GM12892 (cell line): ENCODE measurements around the gene ITGB5.
"Not testable (repeated sequence)": the region's sequence is repeated elsewhere in the genome, so short reads cannot be mapped to it uniquely, and the experiment has no call there.

Source experiments
- DNase-seq: peaks from one replicate; pipeline ENCODE4 v3.0.0; 2011; ENCODE audit not compliant: insufficient read length
- FAIRE-seq: peaks from 2 replicates; lab custom pipeline; 2011; peaks lifted over from hg19 to GRCh38; lab: Jason Lieb, UNC
- POLR2A ChIP-seq: IDR thresholded peaks from 2 replicates; pipeline ENCODE4 v1.6.1; 2011; ENCODE audit warnings: low read depth, low read length, control low read depth
- POLR2AphosphoS5 ChIP-seq: IDR thresholded peaks from 2 replicates; pipeline ENCODE4 v1.6.1; 2011; ENCODE audit warnings: low read depth, low read length, control low read depth
- TAF1 ChIP-seq: IDR thresholded peaks from 2 replicates; pipeline ENCODE4 v1.6.1; 2011; ENCODE audit warnings: low read depth, mild to moderate bottlenecking, control low read depth, low read length, borderline replicate concordance

Gene ITGB5

DNA sequence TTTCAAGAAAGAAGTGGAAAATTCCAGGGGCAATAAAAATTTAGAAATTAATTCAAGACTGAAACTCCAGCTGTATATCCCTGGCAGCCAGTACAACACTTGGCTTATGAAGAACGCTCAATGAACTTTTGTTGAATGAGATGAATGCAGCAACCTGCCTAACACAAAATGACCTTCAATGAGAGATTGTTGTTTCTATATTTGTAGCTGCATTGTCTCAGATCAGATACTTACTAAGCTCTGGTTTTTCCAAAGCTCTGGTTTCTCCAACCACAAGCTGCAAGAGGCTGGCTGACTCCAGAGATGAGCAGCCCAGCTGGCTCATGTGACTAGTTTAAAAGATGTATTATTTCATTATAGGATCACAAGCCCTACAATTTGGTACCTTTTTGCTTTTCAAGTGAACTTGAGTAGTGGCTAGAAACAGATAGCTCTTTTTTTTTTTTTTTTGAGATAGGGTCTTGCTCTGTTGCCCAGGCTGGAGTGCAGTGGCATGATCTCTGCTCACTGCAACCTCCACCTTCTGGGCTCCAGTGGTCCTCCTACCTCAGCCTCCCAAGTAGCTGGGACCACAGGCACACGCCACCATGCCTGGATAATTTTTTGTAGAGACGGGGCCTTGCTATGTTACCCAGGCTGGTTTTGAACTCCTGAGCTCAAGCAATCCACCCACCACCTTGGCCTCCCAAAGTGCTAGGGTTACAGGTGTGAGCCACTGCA, 99.5 kb downstream of the ITGB5 start:
- no peak for FAIRE-seq
- no peak for TF ChIP-seq POLR2A
- TF ChIP-seq POLR2AphosphoS5 = no peak
- TF ChIP-seq TAF1 = no peak
- DNase-seq = no peak

DNA sequence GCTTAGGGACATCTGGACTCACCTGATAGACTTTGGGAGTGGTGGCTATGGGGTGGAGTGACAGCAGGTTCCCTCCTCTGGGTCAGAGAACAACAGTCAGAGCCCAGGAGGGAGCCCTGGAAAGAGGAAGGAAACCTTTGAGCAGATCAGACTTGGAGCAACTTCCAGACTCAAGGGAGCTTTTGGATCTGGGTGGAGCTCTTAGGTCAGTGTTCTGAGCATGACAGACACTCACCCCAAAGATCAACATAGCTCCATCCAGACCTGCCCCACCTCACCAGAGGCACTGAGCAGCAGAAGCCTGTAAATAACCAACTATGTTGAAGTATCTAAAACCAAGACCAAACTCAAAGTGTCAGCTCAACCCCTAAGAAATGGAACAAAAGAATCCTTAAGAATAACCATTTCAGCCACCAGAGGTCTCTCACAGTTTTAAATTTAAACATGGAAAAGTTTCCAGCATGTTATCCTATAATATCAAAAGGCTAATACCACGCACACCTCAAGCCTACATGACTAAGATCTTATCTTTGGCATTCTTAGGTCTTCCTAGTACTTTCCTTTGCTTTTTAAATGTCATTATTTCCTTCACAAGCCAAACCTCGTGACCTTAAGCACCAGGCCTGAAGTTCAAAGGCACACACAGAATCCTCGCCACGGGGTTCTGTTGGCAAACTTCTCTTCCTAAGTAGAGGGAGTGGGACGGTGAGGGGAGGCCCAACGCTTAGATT, 100.5 kb downstream of the ITGB5 start:
- FAIRE-seq = no peak
- DNase-seq = no peak
- TF ChIP-seq POLR2A (no peak), POLR2AphosphoS5 (no peak), TAF1 (no peak)

DNA sequence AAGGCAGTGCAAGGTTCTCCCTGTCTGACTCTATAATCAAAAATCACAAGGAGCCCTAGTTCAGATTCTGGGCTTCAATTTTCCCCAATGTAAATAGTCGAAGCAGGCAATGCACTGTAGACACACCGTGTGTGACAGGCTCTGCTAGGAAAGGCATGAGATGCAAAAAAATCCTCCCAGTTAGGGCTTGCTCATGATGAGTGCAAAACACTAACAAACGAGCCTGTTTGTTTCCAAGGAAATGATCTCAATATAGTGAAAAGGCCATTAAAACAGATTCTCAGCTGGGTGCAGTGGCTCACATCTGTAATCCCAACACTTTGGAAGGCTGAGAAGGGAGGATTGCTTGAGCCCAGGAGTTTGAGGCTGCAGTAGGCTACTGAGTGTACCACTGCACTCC, 101.2 kb downstream of the ITGB5 start:
- TF ChIP-seq POLR2AphosphoS5 (no peak), POLR2A (no peak), TAF1 (no peak)
- no peak for FAIRE-seq
- no peak for DNase-seq

DNA sequence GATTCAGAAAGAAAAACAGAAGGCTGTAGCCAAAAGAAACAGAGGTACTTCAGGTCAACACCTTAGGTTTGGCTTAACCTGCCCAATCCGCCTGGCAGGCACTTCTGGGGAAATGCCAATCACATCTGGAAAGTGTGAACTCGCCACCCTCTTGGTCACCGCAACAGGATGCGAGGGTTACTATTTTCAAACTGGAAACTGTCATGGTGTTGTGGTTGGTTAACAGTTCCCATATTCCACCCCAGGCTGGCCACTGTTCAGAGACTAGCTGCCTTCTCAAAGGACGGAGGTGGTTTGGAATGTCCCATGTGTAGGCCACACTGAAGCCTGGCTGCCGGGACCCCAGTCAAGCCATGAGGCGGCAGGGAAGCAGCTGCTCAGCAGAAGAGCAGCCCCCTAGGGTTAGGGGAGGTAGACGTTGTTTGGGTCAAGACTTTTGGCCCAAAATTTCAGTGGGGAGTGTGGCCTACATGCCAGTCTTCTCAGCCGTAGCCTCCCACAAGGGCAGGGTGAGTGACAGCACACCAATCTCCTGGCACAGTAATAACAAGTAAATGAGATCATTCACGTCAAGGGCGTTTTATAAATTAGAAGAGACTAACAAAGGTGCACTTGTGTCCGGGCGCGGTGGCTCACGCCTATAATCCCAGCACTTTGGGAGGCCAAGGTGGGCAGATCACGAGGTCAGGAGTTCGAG, 102.3 kb downstream of the ITGB5 start:
- no peak for DNase-seq
- peak; percentile 21 for FAIRE-seq
- no peak for TF ChIP-seq POLR2A
- TF ChIP-seq TAF1 = no peak

DNA sequence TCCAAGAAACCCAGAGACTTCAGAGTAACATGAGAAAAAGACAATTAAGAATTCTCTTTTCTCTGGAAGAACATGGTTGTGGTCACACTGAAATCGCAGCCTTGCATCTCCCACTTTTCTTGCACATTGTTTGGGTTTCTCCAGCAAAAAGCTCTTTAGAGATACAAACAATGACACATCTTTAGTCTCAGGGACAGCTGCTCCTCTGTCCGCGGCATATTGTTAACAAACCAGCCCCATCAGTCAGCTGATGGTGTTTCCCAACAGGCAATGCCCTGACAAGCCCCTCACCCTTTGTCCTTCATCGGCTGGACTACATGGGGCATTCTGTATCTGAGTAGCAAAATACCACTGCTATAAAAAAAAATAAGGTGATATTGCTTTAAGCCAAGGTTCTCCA, 103.5 kb downstream of the ITGB5 start:
- FAIRE-seq (no peak), DNase-seq (no peak)
- TF ChIP-seq POLR2AphosphoS5 = no peak
- TF ChIP-seq TAF1 = no peak
- no peak for TF ChIP-seq POLR2A

DNA sequence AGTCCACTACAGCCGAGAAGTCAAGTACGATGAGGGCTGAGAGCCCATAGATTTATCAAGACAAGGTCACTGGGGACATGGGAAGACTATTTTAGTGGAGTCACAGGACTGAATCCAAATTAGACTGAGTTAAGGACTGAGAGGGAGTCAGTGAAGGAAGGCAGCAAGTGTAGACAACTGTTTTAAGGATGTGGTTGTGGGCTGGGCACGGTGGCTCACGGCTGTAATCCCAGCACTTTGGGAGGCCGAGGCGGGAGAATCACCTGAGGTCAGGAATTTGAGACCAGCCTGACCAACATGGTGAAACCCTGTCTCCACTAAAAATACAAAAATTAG, 104.8 kb downstream of the ITGB5 start:
- FAIRE-seq, DNase-seq: not testable (repeated sequence)

DNA sequence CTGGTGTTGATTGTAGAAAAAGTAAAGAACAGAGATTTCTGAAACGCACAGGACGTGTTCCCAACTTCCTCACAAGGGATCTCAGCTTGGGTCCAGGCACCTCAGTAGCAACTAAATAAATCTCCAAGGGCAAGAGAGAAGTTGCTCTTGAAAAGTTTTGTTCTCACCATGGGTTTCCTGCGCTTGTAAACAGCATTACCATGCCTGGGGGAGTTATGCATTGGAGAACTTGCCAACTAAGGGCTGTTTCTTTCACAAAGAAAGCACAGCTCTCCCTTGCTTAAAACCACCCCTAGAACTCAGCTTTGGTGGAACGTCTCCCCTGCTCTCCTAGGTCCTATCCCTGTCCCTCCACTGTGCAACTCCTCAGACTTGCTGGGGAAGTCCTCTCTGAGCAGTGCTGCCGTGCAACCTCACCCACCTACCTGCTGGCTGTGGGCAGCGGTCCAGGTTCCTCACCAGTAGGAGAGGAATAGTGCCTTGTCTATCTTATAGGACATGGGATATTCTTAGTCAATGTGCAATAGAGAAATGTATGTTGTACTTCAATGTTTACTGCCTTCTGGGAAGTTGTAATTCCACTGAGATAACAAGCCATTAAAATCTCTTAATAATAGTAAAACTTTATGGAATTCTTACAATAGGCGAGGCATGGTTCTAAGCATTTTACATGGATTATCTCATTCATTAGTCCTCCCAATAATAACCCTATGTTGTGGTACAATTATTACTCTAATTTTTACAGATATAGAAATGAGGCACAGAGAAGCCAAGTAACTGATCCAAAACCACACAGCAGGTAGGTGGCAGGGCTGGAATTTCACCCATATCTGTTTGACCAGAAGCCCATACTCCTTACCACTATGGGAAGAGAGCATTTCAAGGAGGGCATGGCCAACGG, 105.4 kb downstream of the ITGB5 start:
- DNase-seq (no peak), FAIRE-seq (no peak)
- TF ChIP-seq POLR2AphosphoS5 (no peak), TAF1 (no peak), POLR2A (no peak)

DNA sequence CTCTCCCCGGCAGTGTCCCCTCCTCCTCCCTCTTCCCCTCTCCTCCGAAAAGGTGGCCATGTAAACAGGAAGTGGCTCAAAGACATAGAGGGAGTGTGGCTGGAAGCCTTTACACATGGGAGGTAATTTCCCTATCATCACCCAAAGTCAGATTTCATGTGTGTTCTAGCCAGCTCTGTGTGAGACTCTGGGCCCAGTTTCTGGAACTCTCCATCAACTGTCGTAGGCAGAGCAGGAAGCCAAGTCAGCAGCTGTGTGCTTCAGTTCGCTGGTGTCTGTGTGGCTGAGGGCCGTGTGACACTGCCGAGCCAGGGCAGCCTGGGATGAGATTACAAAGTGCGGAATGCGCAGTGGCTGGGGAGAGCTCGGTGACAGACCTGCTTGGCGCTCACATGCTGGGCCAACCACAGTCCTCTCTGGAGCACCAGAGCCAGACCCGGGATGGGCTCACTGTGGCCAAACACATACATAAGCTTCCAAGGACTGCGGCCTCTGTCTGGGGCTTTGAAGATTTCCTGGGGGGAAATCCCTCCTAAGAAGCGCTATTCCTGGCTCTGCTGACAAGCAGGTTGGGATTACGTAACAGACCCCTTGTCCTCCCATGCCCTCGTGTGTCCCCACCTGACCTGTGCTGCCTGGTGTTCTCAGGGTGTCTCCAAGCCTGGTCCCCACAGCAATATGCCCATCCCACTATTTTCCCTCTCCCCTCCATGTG, 106.2 kb downstream of the ITGB5 start:
- TF ChIP-seq TAF1 (no peak), POLR2A (no peak), POLR2AphosphoS5 (no peak)
- DNase-seq (no peak), FAIRE-seq (peak; percentile 62)

DNA sequence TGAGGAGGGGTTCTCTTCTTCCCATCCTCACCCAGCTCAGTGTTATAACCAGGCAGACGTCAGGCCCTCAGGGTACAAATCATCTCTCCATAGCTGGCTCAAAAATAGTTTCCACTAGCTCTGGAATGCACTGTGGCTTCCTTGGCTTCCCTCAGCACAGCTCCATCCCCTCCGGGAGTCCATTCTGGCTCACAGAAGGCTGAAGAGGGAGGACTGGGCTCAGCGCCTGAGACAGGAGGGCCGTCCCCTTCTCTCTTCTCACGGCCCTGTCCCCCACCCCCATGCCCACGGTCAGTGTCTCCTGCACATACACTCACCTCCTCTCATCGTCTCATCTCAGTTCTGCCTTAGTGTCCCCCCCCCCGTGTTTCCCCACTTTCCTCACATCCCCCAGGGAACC, 106.8 kb downstream of the ITGB5 start:
- no peak for FAIRE-seq
- no peak for DNase-seq
- TF ChIP-seq POLR2A = no peak
- TF ChIP-seq POLR2AphosphoS5 = no peak
- no peak for TF ChIP-seq TAF1

DNA sequence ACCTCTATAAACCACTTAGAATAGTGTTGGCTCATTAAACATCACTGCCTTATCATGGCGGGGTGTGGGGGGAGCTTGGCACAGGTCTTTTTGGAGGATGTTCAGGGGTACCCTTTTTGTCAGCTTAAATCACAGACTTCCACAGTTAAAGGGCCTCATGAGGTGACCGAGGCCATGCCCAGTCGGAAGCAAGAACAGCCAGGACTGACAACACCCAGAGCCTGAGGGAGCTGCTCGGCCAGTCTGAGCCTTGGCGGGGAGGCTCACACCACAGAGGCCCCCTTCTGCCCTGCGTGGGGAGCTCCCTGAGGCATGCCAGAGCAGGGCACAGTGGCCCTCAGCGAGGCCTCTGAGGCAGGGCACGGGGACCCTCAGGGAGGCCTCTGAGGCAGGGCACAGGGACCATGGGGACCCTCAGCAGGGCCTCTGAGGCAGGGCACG, 107.4 kb downstream of the ITGB5 start:
- no peak for FAIRE-seq
- no peak for TF ChIP-seq POLR2AphosphoS5
- TF ChIP-seq TAF1 = no peak
- DNase-seq = no peak

DNA sequence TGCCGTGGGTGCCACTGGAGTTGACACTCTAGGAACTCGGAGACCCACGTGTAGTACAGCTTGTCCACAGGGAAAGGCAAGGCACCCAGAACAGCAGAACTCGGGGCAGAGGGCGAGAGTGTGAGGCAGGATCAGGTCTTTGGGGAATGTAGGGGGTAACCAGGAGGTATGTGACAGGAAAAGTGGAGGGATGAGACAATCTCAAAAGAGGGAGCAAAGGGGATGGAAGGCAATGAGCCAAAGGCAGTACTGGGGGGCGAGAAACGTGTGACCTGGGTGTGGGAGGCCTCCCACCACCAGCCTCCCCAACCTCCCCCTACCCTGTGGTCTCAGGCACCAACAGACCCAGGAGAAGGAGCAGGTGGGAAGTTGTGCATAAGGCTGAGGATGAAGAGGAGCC, 108.0 kb downstream of the ITGB5 start:
- FAIRE-seq (no peak), DNase-seq (no peak)
- TF ChIP-seq TAF1 (no peak), POLR2AphosphoS5 (no peak), POLR2A (no peak)
